HAP-1 (cell line): ENCODE data around the gene LINC00237.

Source experiments
- DNase-seq, 2 experiments: peaks; one replicate each; pipeline ENCODE4 v3.0.0-alpha.2; 2016 to 2020; ENCODE audit warnings: low spot score in 2 of 2
- H3K27me3 ChIP-seq: fragments of 250-450 bp; sonication (Bioruptor Pico); 2 replicates; pipeline ENCODE4 v1.5.1; 2020; ENCODE audit warnings: low read depth, mild to moderate bottlenecking, moderate library complexity
- H3K36me3 ChIP-seq: fragments of 250-450 bp; sonication (Bioruptor Pico); replicated peaks from 2 replicates; pipeline ENCODE4 v1.5.1; 2020; ENCODE audit warnings: mild to moderate bottlenecking
- H3K4me1 ChIP-seq: fragments of 250-450 bp; sonication (Bioruptor Pico); 2 replicates; pipeline ENCODE4 v1.5.1; 2020; ENCODE audit warnings: mild to moderate bottlenecking
- H3K4me3 ChIP-seq: fragments of 250-450 bp; sonication (Bioruptor Pico); 2 replicates; pipeline ENCODE4 v1.5.1; 2020; ENCODE audit warnings: mild to moderate bottlenecking, moderate library complexity
- H3K9me3 ChIP-seq: fragments of 250-450 bp; sonication (Bioruptor Pico); 2 replicates; pipeline ENCODE4 v1.5.1; 2020; ENCODE audit warnings: mild to moderate bottlenecking, moderate library complexity
- in situ Hi-C: fragments of 300-500 bp; cut with MboI; formaldehyde crosslinking; loops from 3 replicates; pipeline ENCODE4 v1.14.3; 2020; ENCODE audit warnings: low sequenced_read_pairs, inconsistent platforms, mixed read lengths

LINC00237 gene

DNA sequence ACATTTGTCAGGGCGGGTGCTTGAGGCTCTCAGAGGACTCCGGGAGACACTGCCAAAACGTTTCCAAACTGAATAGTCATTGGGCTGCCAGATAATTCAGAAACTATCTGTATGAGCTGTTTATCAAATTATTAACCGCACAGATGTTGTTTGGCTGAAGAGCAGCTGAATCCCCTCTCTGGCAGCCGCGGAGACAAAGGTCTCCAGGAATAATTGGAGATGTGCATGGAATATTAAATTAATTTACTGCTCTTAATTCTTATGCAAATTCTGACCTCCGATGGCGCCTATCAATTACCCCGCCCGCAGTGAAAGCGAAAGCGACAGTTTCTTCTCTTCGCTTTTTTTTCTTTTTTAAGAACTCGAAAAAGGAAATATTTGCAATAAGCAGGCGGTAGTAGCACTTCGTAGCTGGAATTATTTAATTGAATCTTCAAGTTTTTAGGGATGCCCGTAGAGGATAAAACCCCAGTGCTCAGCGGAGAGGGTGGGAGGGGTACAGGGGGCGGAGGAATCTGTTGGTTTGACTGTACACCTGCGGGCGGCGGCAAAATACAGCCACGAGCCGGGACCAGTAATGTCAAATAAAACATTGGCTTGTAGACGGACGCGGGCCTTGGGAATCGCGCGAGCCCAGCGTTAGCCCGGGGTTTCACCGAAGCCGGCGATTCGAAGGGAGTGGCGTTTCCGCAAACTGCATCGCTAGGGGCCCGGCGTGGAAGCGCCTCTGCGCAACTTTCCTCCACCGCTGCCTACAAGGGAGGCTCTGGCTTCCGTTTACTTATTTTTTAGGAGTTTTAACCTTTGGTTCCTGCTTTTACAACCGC, 6.2 kb downstream of the LINC00237 start:
- H3K27me3 ChIP-seq = peaks cover 29% of the 10 kb centered on the region
- H3K9me3 ChIP-seq = no peaks in the 10 kb centered on the region; the same call in 1 of the 2 replicates
- H3K4me1 ChIP-seq = peaks cover 6% of the 10 kb centered on the region
- no peaks in the 10 kb centered on the region for H3K36me3 ChIP-seq
- peak overlapping the region; percentile 19 for H3K4me3 ChIP-seq
- peak; percentile 24 to 74 for DNase-seq
- in situ Hi-C loops = no loop called here

DNA sequence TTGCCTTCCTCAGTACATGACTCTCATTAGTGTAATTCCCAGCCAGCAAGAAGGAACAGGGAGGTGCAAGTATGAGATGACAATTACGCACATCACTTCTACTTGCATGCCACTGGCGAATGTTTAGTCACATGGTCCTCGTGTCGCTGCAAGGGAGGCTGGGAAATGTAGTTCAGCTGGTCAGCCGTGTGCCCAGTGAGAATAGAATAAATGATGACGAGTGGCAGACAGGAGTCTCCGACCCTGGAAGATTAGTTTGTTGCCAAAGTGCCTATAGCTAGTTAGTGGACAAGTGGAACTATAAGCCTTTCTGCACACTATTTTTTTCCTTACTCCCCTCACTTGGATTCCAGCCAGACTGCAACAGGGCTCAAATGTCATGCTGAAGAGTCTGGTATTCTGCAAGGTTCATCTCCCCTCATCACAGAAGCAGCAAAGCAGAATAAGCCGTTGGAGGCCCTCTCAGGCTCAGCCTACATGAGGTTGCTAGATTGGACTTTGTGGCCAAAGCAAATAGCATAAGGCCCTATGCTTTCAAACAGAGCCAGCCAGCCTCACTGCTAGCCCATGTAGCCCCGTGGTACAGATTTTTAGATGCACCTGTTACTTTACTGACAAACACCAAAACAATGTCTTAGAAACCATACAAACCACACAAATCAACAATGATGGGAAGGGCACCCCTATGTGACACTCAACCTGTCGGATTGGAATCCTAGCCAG, 9.7 kb downstream of the LINC00237 start:
- no peak overlapping the region for H3K4me3 ChIP-seq
- H3K4me1 ChIP-seq = peaks cover 6% of the 10 kb centered on the region
- H3K9me3 ChIP-seq = no peaks in the 10 kb centered on the region; the same call in 1 of the 2 replicates
- peaks cover 37% of the 10 kb centered on the region for H3K27me3 ChIP-seq
- no peaks in the 10 kb centered on the region for H3K36me3 ChIP-seq
- in situ Hi-C loops = no loop called here
- peak in 1 of 2 experiments; percentile 24 for DNase-seq

DNA sequence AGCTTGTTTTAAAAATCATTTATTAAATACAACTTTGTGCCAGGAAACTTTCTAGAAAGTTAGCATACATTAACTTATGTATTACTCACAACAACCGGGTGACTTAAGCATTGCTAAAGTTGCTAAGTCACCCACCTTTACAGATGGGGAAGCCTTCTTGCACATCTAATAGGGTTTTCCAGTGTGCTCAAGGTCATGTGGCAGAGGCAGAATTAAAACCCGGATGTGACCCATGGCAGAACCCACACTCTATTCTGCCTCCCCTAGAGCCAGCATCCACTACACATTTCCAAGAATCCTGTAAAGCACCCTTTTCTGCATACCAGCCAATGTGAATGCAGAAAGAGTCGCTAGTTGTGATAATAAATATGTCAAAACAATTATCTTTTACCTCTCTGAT, 13.4 kb downstream of the LINC00237 start:
- no peaks in the 10 kb centered on the region for H3K9me3 ChIP-seq
- H3K4me1 ChIP-seq = peaks cover 10% of the 10 kb centered on the region
- no peak overlapping the region for H3K4me3 ChIP-seq
- in situ Hi-C loops = no loop called here
- peaks cover 19% of the 10 kb centered on the region for H3K27me3 ChIP-seq
- no peak for DNase-seq
- H3K36me3 ChIP-seq = no peaks in the 10 kb centered on the region

- in situ Hi-C loops = no loop called here
- Histone ChIP-seq H3K9me3 (no peaks in the 10 kb centered on the region), H3K27me3 (peaks cover 23% of the 10 kb centered on the region), H3K36me3 (no peaks in the 10 kb centered on the region), H3K4me3 (no peak overlapping the region), H3K4me1 (peaks cover 10% of the 10 kb centered on the region)
- no peak for DNase-seq
Observed at GRCh38 chr20:21090721-21091120, 15.4 kb downstream of the LINC00237 start.

GRCh38 chr20:21090111-21090618, 16.0 kb downstream of the LINC00237 start:
- in situ Hi-C loops = no loop called here
- DNase-seq = peak in 1 of 2 experiments; percentile 29
- Histone ChIP-seq H3K4me3 (no peak overlapping the region), H3K36me3 (no peaks in the 10 kb centered on the region), H3K4me1 (peaks cover 10% of the 10 kb centered on the region), H3K27me3 (peaks cover 23% of the 10 kb centered on the region), H3K9me3 (no peaks in the 10 kb centered on the region)

- peaks cover 10% of the 10 kb centered on the region for H3K4me1 ChIP-seq
- H3K4me3 ChIP-seq = no peak overlapping the region
- in situ Hi-C loops = no loop called here
- no peak for DNase-seq
- H3K27me3 ChIP-seq = peaks cover 23% of the 10 kb centered on the region
- H3K9me3 ChIP-seq = no peaks in the 10 kb centered on the region
- H3K36me3 ChIP-seq = no peaks in the 10 kb centered on the region
Observed at GRCh38 chr20:21089391-21089790, 16.8 kb downstream of the LINC00237 start.

GRCh38 chr20:21087862-21088540, 18.2 kb downstream of the LINC00237 start:
- in situ Hi-C loops = no loop called here
- Histone ChIP-seq H3K9me3 (no peaks in the 10 kb centered on the region), H3K27me3 (peaks cover 23% of the 10 kb centered on the region)

GRCh38 chr20:21083825-21084325, 22.3 kb downstream of the LINC00237 start:
- Histone ChIP-seq H3K9me3 (no peaks in the 10 kb centered on the region), H3K4me3 (no peak overlapping the region), H3K27me3 (peaks cover 13% of the 10 kb centered on the region), H3K4me1 (no peaks in the 10 kb centered on the region), H3K36me3 (no peaks in the 10 kb centered on the region)
- in situ Hi-C loops = no loop called here
- no peak for DNase-seq

More at GRCh38 chr20:21087862-21088540, 18.2 kb downstream of the LINC00237 start:
- no peak for DNase-seq
- Histone ChIP-seq H3K36me3 (no peaks in the 10 kb centered on the region), H3K4me1 (peaks cover 10% of the 10 kb centered on the region), H3K4me3 (no peak overlapping the region)

DNA sequence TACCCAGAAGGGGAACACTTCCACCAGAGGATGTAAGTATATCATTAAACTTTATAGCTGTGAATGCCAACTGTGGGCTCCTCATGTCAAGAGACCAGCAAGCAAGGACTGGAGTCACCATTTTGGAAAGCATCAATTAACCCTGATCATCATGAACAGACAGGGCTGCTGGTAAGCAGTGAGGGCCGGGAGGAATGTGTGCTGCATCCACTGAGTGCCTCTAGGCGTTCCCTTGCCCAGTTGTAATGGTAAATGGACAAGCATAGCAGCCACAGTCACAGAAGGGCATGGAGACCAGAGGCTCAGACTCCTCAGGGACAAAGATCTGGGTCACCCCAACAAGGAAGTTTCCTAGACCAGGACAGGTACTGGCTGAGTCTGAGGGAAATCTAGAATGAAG, 23.6 kb downstream of the LINC00237 start:
- Histone ChIP-seq H3K9me3 (no peaks in the 10 kb centered on the region), H3K4me3 (no peak overlapping the region), H3K27me3 (peaks cover 8% of the 10 kb centered on the region), H3K36me3 (no peaks in the 10 kb centered on the region), H3K4me1 (no peaks in the 10 kb centered on the region)
- in situ Hi-C loops = no loop called here
- DNase-seq = no peak

GRCh38 chr20:21077809-21078345, 28.3 kb downstream of the LINC00237 start:
- Histone ChIP-seq H3K9me3 (no peaks in the 10 kb centered on the region), H3K4me3 (no peak overlapping the region), H3K4me1 (no peaks in the 10 kb centered on the region; the same call in 1 of the 2 replicates), H3K27me3 (peaks cover 2% of the 10 kb centered on the region; the same call in 1 of the 2 replicates), H3K36me3 (no peaks in the 10 kb centered on the region)
- DNase-seq = no peak
- in situ Hi-C loops = no loop called here

GRCh38 chr20:21076073-21076472, 30.1 kb downstream of the LINC00237 start:
- no peak for DNase-seq
- Histone ChIP-seq H3K4me1 (no peaks in the 10 kb centered on the region; the same call in 1 of the 2 replicates), H3K4me3 (no peak overlapping the region), H3K36me3 (no peaks in the 10 kb centered on the region), H3K9me3 (no peaks in the 10 kb centered on the region), H3K27me3 (no peaks in the 10 kb centered on the region)
- in situ Hi-C loops = no loop called here

DNA sequence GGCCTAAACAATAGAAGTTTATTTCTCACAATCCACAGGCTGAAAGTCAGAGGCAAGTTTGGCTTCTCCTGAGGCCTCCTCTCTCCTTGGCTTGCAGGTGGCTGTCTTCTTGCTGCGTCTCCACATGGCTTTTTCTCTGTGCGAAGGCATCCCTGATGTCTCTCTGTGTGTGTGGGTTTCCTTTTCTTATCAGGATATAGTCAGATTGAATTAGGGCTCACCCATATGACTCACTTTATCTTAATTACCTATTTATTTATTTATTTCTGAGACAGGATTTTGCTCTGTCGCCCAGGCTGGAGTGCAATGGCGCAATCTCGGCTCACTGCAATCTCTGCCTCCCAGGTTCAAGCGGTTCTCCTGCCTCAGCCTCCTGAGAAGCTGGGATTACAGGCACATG, 30.7 kb downstream of the LINC00237 start:
- in situ Hi-C loops = no loop called here
- H3K4me1 ChIP-seq = no peaks in the 10 kb centered on the region; the same call in 1 of the 2 replicates
- H3K4me3 ChIP-seq = no peak overlapping the region
- no peaks in the 10 kb centered on the region for H3K36me3 ChIP-seq
- H3K9me3 ChIP-seq = no peaks in the 10 kb centered on the region
- no peak for DNase-seq
- H3K27me3 ChIP-seq = no peaks in the 10 kb centered on the region
